GM12892 (cell line): ENCODE measurements around the gene CEP55.

Source experiments
- POLR2A ChIP-seq: IDR thresholded peaks from 2 replicates; pipeline ENCODE4 v1.6.1; 2011; ENCODE audit warnings: low read depth, low read length, control low read depth
- POLR2AphosphoS5 ChIP-seq: IDR thresholded peaks from 2 replicates; pipeline ENCODE4 v1.6.1; 2011; ENCODE audit warnings: low read depth, low read length, control low read depth
- TAF1 ChIP-seq: IDR thresholded peaks from 2 replicates; pipeline ENCODE4 v1.6.1; 2011; ENCODE audit warnings: low read depth, mild to moderate bottlenecking, control low read depth, low read length, borderline replicate concordance

DNA sequence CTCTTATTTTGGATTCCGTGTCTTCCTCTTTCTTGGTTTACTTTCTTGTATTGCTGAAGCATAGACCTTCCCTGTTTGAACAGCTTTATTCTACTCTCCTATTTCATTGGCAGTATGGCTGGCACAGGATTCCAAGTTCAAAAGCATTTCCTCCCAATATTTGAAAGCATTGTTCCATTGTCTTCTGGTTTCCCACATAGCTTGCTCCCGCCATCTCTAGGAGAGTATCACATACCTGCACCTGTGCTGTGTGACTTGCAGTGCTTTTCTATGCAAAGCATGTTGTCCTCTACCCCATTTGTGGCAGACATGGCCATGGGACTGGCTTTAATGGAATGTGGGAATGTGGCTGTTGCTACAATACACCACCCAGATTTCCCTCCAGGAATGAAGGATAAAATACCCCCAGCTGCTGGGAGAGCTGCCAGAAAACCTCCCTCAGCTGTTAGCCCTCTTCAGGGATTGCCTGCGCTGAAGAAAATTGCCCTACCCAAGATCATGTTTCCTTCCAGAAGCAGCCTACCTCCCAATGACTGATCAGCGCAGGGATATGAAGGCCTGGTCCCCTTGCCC lies 7.4 kb upstream of the CEP55 start:
- no peak for TF ChIP-seq POLR2A
- TF ChIP-seq TAF1: no peak
- no peak for TF ChIP-seq POLR2AphosphoS5
